Right lobe of liver (tissue), 4 donors: ENCODE data around the gene MROH9.

Experiments used
- CTCF ChIP-seq, 4 donors: fragments of 200-600 bp in 3 of 4; fragments of 450-650 bp in 1 of 4; IDR thresholded peaks; one replicate each; pipeline versions ENCODE4 v1.5.1 to v1.8.0; 2016 to 2022; ENCODE audit warnings: antibody characterized with exemption in 4 of 4, mild to moderate bottlenecking in 2 of 4
- POLR2A ChIP-seq: fragments of 450-650 bp; IDR thresholded peaks from one replicate; pipeline ENCODE4 v1.6.1; 2017; ENCODE audit warnings: antibody characterized with exemption, mild to moderate bottlenecking
- donor health status: DM: no; HTN: no; CAD: no.
- donor health status: DM: no; HTN: no; CAD: no.
- donor health status: DM: no; HTN: yes; CAD: no.

DNA sequence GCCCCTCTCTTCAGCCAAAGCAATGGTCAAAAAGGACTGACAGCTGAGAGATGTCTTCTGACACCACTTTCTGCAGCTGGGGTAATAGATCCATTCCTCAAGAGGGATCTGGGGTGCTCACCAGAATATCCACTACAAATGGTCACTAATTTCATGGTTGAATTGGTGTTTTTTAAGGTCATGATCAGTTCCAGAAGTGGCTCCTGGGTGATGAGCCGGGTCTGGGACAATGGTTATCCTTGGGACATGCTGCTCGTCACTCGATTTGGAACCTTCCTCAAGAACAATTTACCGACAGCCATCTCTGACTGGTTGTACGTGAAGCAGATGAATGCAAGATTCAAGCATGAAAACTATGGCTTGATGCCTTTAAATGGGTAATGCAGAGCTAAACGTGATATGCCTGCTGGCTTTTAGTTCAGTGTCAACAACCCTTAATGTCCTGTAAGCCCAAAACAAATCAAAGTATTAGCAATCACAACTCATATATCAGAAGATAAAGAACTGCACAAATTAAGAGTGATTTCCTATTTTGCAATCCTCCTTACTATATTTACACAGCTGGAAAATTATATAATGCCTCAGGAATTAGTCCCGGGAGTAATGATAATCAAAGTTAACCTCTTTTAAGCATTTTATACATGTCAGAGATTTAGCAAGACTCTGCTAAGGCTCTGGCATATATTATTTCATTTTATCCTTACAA, 175.4 kb downstream of the MROH9 start:
- no peak for TF ChIP-seq CTCF (IDR thresholded peaks at IDR 0.05)
- no peak for TF ChIP-seq POLR2A
